Measurements from ENCODE around the gene PSMD11.

DNA sequence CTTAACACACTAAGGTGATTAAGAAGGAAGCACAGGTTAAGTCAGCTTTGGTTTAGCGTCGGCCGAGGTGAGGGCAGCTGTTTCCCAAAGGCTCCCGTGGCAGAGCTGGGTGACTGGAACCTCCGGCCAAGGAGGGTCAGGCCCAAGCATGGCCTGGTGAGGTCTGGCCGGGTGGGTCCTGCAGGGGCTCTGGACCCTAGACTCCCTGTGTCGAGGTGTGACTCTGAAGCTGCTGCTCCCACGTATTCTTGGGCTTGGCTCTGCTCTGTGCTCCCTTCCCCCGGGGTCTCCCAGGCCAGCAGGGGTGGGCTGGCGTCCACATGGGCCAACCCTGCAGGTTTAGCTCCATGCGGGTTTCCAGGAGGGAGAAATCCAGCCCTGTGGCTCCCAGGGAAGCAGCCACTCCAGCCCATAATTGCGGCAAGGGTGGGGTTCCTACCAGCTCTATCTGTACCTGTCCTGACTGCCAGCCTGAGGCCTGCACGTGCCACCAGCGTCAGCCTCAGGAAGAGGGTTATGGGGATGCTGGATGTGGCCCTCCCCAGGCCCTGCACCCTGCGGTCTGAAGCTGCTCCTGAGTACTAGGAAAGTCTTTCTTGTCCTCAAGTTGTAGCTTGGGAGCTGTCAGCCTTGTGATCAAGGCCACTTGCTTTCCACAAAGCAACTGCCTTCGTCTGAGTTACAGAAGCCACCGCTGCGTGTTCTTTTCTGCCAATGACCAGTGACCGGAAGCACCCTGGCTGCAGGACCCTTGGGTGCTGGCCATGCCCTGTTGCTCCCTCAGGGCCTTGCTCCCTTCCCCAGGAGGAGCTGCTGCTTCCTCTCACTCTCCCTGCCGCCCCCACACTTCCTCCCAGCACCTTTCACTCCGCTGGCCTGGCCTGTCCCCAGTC, 47.3 kb downstream of the PSMD11 start:
- TF ChIP-seq, protein P1, sequence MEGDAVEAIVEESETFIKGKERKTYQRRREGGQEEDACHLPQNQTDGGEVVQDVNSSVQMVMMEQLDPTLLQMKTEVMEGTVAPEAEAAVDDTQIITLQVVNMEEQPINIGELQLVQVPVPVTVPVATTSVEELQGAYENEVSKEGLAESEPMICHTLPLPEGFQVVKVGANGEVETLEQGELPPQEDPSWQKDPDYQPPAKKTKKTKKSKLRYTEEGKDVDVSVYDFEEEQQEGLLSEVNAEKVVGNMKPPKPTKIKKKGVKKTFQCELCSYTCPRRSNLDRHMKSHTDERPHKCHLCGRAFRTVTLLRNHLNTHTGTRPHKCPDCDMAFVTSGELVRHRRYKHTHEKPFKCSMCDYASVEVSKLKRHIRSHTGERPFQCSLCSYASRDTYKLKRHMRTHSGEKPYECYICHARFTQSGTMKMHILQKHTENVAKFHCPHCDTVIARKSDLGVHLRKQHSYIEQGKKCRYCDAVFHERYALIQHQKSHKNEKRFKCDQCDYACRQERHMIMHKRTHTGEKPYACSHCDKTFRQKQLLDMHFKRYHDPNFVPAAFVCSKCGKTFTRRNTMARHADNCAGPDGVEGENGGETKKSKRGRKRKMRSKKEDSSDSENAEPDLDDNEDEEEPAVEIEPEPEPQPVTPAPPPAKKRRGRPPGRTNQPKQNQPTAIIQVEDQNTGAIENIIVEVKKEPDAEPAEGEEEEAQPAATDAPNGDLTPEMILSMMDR (tag by site-specific recombination; IDR thresholded peaks at IDR 0.05), result no peak
- TF ChIP-seq, protein P2, sequence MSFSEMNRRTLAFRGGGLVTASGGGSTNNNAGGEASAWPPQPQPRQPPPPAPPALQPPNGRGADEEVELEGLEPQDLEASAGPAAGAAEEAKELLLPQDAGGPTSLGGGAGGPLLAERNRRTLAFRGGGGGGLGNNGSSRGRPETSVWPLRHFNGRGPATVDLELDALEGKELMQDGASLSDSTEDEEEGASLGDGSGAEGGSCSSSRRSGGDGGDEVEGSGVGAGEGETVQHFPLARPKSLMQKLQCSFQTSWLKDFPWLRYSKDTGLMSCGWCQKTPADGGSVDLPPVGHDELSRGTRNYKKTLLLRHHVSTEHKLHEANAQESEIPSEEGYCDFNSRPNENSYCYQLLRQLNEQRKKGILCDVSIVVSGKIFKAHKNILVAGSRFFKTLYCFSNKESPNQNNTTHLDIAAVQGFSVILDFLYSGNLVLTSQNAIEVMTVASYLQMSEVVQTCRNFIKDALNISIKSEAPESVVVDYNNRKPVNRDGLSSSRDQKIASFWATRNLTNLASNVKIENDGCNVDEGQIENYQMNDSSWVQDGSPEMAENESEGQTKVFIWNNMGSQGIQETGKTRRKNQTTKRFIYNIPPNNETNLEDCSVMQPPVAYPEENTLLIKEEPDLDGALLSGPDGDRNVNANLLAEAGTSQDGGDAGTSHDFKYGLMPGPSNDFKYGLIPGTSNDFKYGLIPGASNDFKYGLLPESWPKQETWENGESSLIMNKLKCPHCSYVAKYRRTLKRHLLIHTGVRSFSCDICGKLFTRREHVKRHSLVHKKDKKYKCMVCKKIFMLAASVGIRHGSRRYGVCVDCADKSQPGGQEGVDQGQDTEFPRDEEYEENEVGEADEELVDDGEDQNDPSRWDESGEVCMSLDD (tag by site-specific recombination; IDR thresholded peaks at IDR 0.05), result no peak
- TF ChIP-seq ZNF175 (tag by site-specific recombination; IDR thresholded peaks at IDR 0.05) (no peak), HOXA7 (CRISPR knock-in tag; IDR thresholded peaks at IDR 0.05; ENCODE audit: borderline replicate concordance) (no peak), ZNF24 (tag by site-specific recombination; IDR thresholded peaks at IDR 0.05) (no peak)
- TF ChIP-seq, protein P3, sequence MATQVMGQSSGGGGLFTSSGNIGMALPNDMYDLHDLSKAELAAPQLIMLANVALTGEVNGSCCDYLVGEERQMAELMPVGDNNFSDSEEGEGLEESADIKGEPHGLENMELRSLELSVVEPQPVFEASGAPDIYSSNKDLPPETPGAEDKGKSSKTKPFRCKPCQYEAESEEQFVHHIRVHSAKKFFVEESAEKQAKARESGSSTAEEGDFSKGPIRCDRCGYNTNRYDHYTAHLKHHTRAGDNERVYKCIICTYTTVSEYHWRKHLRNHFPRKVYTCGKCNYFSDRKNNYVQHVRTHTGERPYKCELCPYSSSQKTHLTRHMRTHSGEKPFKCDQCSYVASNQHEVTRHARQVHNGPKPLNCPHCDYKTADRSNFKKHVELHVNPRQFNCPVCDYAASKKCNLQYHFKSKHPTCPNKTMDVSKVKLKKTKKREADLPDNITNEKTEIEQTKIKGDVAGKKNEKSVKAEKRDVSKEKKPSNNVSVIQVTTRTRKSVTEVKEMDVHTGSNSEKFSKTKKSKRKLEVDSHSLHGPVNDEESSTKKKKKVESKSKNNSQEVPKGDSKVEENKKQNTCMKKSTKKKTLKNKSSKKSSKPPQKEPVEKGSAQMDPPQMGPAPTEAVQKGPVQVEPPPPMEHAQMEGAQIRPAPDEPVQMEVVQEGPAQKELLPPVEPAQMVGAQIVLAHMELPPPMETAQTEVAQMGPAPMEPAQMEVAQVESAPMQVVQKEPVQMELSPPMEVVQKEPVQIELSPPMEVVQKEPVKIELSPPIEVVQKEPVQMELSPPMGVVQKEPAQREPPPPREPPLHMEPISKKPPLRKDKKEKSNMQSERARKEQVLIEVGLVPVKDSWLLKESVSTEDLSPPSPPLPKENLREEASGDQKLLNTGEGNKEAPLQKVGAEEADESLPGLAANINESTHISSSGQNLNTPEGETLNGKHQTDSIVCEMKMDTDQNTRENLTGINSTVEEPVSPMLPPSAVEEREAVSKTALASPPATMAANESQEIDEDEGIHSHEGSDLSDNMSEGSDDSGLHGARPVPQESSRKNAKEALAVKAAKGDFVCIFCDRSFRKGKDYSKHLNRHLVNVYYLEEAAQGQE (tag by site-specific recombination; IDR thresholded peaks at IDR 0.05), result no peak
- TF ChIP-seq, protein P4, sequence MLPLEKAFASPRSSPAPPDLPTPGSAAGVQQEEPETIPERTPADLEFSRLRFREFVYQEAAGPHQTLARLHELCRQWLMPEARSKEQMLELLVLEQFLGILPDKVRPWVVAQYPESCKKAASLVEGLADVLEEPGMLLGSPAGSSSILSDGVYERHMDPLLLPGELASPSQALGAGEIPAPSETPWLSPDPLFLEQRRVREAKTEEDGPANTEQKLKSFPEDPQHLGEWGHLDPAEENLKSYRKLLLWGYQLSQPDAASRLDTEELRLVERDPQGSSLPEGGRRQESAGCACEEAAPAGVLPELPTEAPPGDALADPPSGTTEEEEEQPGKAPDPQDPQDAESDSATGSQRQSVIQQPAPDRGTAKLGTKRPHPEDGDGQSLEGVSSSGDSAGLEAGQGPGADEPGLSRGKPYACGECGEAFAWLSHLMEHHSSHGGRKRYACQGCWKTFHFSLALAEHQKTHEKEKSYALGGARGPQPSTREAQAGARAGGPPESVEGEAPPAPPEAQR (tag by site-specific recombination; IDR thresholded peaks at IDR 0.05), result no peak
